HepG2 (cell line): ENCODE measurements around the gene ZMYND8. TPM values are rescaled to one million over a fixed set of nuclear protein-coding genes. Genes with fewer than 3 reads are reported as not detected.

ENCODE experiments used
- ATAC-seq: fragments of 200-7000 bp; cut with Tn5 transposase; 3 replicates; pipeline ENCODE4 v1.9.1; 2020; ENCODE audit warnings: mild to moderate bottlenecking, moderate library complexity
- BruUV-seq: library from RNA; stranded (reverse); fragments of 400-500 nt; replicated peaks from 2 replicates; lab custom pipeline; 2021; lab: Mats Ljungman, UMichigan
- CTCF ChIA-PET: fragments of 300-600 bp; formaldehyde crosslinking; extraction: SDS; loops from one replicate; lab custom pipeline; 2021; ENCODE audit warnings: low total read pairs, inconsistent platforms, low intra/inter-chr PET ratio; lab: Yijun Ruan, JAX
- POLR2A ChIA-PET: fragments of 350-600 bp; sonication (Branson Sonifier 250); formaldehyde crosslinking; loops from one replicate; lab custom pipeline; 2020; ENCODE audit warnings: antibody characterized with exemption, inconsistent platforms; lab: Yijun Ruan, JAX
- DNase-seq: peaks from one replicate; pipeline ENCODE4 v3.0.0-alpha.2; 2015; ENCODE audit warnings: low spot score
- FAIRE-seq: peaks from 3 replicates; lab custom pipeline; 2011; peaks lifted over from hg19 to GRCh38; lab: Jason Lieb, UNC
- H2AFZ ChIP-seq: one replicate; pipeline ENCODE4 v1.6.1; 2011; ENCODE audit warnings: low read length, inconsistent platforms
- H3K27ac ChIP-seq: fragments of 300-600 bp; 3 replicates; pipeline ENCODE4 v1.8.0; 2011; ENCODE audit warnings: mixed run types, mild to moderate bottlenecking, mixed read lengths, low read length, inconsistent platforms; ENCODE audit not compliant: insufficient read depth; ENCODE audit errors: extremely low read length
- H3K27me3 ChIP-seq, 2 experiments: fragments of 200-600 bp in 1 of 2; 2 replicates in 1 of 2; 3 replicates in 1 of 2; pipeline versions ENCODE4 v1.6.0 to v1.8.0; 2011; ENCODE audit warnings: low read length in 2 of 2, mild to moderate bottlenecking in 2 of 2, moderate library complexity in 2 of 2, inconsistent platforms in 1 of 2; ENCODE audit not compliant: insufficient read depth in 2 of 2, control insufficient read depth in 1 of 2
- H3K36me3 ChIP-seq, 2 experiments: fragments of 200-600 bp in 1 of 2; replicated peaks in 1 of 2; 2 replicates in 1 of 2; 3 replicates in 1 of 2; pipeline versions ENCODE4 v1.5.1 to v1.8.0; 2011; ENCODE audit warnings: low read length in 2 of 2, inconsistent platforms in 1 of 2; ENCODE audit not compliant: insufficient read depth in 2 of 2, control insufficient read depth in 1 of 2
- H3K4me1 ChIP-seq: 2 replicates; pipeline ENCODE4 v1.5.1; 2012; ENCODE audit warnings: low read length, inconsistent platforms; ENCODE audit not compliant: insufficient read depth
- H3K4me2 ChIP-seq: 2 replicates; pipeline ENCODE4 v1.6.0; 2011; ENCODE audit warnings: low read depth, low read length, inconsistent platforms
- H3K4me3 ChIP-seq, 3 experiments: fragments of 200-600 bp in 1 of 3; sonication (generic), shearing (Covaris generic) in 1 of 3; replicated peaks in 1 of 3; 2 replicates each; pipeline ENCODE4 v1.5.1; 2011 to 2016; ENCODE audit warnings: low read length in 3 of 3, inconsistent platforms in 2 of 3, low read depth in 2 of 3, mild to moderate bottlenecking in 2 of 3, control low read depth in 1 of 3, mixed read lengths in 1 of 3; ENCODE audit not compliant: insufficient read depth in 1 of 3
- H3K79me2 ChIP-seq: one replicate; pipeline ENCODE4 v1.6.1; 2011; ENCODE audit warnings: low read length, inconsistent platforms; ENCODE audit not compliant: insufficient read depth
- H3K9ac ChIP-seq: 2 replicates; pipeline ENCODE4 v1.6.0; 2011; ENCODE audit warnings: mild to moderate bottlenecking, low read depth, low read length, inconsistent platforms; ENCODE audit not compliant: insufficient read depth
- H3K9me3 ChIP-seq: 2 replicates; pipeline ENCODE4 v1.5.1; 2012; ENCODE audit warnings: mild to moderate bottlenecking, low read length
- H4K20me1 ChIP-seq: 2 replicates; pipeline ENCODE4 v1.6.0; 2011; ENCODE audit warnings: inconsistent platforms, mild to moderate bottlenecking, low read length, moderate library complexity; ENCODE audit not compliant: insufficient read depth
- ASH2L ChIP-seq: fragments of 300-600, 200-600 bp; sonication (generic); IDR thresholded peaks from 2 replicates; pipeline ENCODE4 v1.7.0; 2017; ENCODE audit warnings: low read depth, mild to moderate bottlenecking, moderate library complexity, mixed read lengths, low read length; ENCODE audit not compliant: insufficient read length
- BRD4 ChIP-seq: sonication (generic); formaldehyde crosslinking; IDR thresholded peaks from 2 replicates; pipeline ENCODE4 v1.4.0; 2020; ENCODE audit warnings: missing genetic modification reagents
- CREM ChIP-seq, 2 experiments: sonication (generic) in 1 of 2; formaldehyde crosslinking in 1 of 2; IDR thresholded peaks; 2 replicates each; pipeline versions ENCODE4 v1.4.0 to v1.6.1; 2016 to 2020; ENCODE audit warnings: antibody characterized with exemption in 1 of 2, mild to moderate bottlenecking in 1 of 2, missing genetic modification reagents in 1 of 2
- FOSL2 ChIP-seq: sonication (generic); formaldehyde crosslinking; IDR thresholded peaks from 2 replicates; pipeline ENCODE4 v1.4.0; 2020; ENCODE audit warnings: missing genetic modification reagents
- POLR2AphosphoS5 ChIP-seq: IDR thresholded peaks from 2 replicates; pipeline ENCODE4 v1.6.1; 2012; ENCODE audit warnings: low read depth, low read length
- ZBTB7A ChIP-seq: sonication (generic); formaldehyde crosslinking; IDR thresholded peaks from 2 replicates; pipeline ENCODE4 v1.8.0; 2022; ENCODE audit warnings: mild to moderate bottlenecking, missing genetic modification reagents
- ZNF350 ChIP-seq: sonication (generic); formaldehyde crosslinking; IDR thresholded peaks from 2 replicates; pipeline ENCODE4 v1.4.0; 2020; ENCODE audit warnings: mild to moderate bottlenecking, low read depth, missing genetic modification reagents, borderline replicate concordance
- ZNF615 ChIP-seq: sonication (generic); formaldehyde crosslinking; IDR thresholded peaks from 2 replicates; pipeline ENCODE4 v1.5.0; 2020; ENCODE audit warnings: mild to moderate bottlenecking, missing genetic modification reagents, borderline replicate concordance
- WGBS: methylation state at CpG from one replicate; pipeline ENCODE4 v1.1.6; 2017; ENCODE audit warnings: low lambda C conversion rate; 5-methylcytosine and 5-hydroxymethylcytosine counted together
- in situ Hi-C: cut with HindIII; loops from 2 replicates; pipeline ENCODE4 v1.10.0; 2017; ENCODE audit warnings: low pct_unique_long_range_greater_than_20kb; ENCODE audit not compliant: extremely low pct_ligation_motif_present
- intact Hi-C: fragments of 100-400 bp; cut with micrococcal nuclease; formaldehyde crosslinking; loops from one replicate; pipeline ENCODE4 v1.10.0; 2022; ENCODE audit not compliant: unreplicated experiment
- polyA plus RNA-seq, 8 experiments: library from polyadenylated mRNA; depleted of rRNA in 3 of 8; stranded (reverse) in 7 of 8; unstranded in 1 of 8; fragments of >200 nt; fragmentation: Illumina TruSeq in 4 of 8; extraction: Trizol in 4 of 8; gene quantifications; 2 replicates each; pipeline versions ENCODE4 v1.2.1 to v1.2.3, GENCODE V29; 2011 to 2016; ENCODE audit warnings: low read depth in 4 of 8, missing spikeins in 1 of 8, mixed read lengths in 1 of 8; ENCODE audit not compliant: insufficient read depth in 1 of 8
- total RNA-seq, 5 experiments: library from RNA; depleted of rRNA; stranded (reverse); fragments of >200 nt; fragmentation: Illumina TruSeq; extraction: Trizol; gene quantifications; 2 replicates each; pipeline ENCODE4 v1.2.3, GENCODE V29; 2016; ENCODE audit warnings: low read depth in 1 of 5
- TF ChIP-seq, protein P1 (sequence below): sonication (generic); formaldehyde crosslinking; IDR thresholded peaks from 2 replicates; pipeline ENCODE4 v1.5.0; 2020; ENCODE audit warnings: mild to moderate bottlenecking, low read depth, missing genetic modification reagents, borderline replicate concordance

ZMYND8 gene
- total and polyA plus RNA-seq, 2 of the 13 experiments (the other 11 are each of a cell fraction or from before 2014, with no cell fraction given) = 53.9 to 84.7 TPM

DNA sequence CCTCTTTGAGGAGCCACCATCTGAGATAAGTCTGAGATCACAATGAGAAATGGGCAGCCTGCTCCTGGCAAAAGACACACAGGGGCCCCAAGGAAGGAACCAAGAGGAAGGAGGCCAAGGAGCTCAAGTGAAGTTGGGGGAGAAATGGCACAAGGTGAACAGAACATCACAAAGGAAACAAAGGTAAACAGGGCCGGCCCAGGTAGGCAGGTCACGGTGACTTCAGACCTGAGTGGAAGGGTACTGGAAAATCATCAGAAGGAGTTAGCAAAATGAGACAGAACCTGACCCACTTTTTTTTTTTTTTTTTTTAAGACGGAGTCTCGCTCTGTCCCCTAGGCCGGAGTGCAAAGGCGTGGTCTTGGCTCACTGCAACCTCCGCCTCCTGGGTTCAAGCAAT is 11.3 kb downstream of the ZMYND8 start:
- Histone ChIP-seq H3K36me3 (peaks cover 32 to 72% of the 10 kb centered on the region in 2 experiments), H3K9ac (no peak overlapping the region), H3K9me3 (no peaks in the 10 kb centered on the region), H3K27ac (no peak overlapping the region), H3K79me2 (peaks cover 98% of the 10 kb centered on the region), H2AFZ (no peak overlapping the region), H3K4me3 (no peak overlapping the region), H3K4me2 (no peak overlapping the region), H3K4me1 (peaks cover 98% of the 10 kb centered on the region), H4K20me1 (peaks cover 89% of the 10 kb centered on the region), H3K27me3 (no peaks in the 10 kb centered on the region)
- WGBS = 97% methylated on average over 7 of the region's 7 CpGs
- DNase-seq = no peak
- FAIRE-seq = no peak
- ATAC-seq = no peak
- intact Hi-C loops = no loop called here
- POLR2A ChIA-PET = interaction anchor here (1.0 to 6.7 kb wide), 2 partner anchors 12 to 24 kb away, joined by 5 to 184 read pairs; partner anchors contain the start of gene ZMYND8
- no TSS peak for BruUV-seq
- in situ Hi-C loops = no loop called here
- TF ChIP-seq ZNF615 (CRISPR knock-in tag) (no peak), BRD4 (CRISPR knock-in tag) (no peak), ASH2L (no peak), ZBTB7A (CRISPR knock-in tag) (0 out of 2 replicates have a peak, but pooled peaks have one; percentile 21), CREM (IDR thresholded peaks at IDR 0.05) (0 out of 2 replicates have a peak, but pooled peaks have one; percentile 7), CREM (CRISPR knock-in tag; IDR thresholded peaks at IDR 0.05) (no peak), POLR2AphosphoS5 (peak; percentile 24), FOSL2 (CRISPR knock-in tag) (no peak), ZNF350 (CRISPR knock-in tag) (0 out of 2 replicates have a peak, but pooled peaks have one; percentile 0)
- TF ChIP-seq, protein P1, sequence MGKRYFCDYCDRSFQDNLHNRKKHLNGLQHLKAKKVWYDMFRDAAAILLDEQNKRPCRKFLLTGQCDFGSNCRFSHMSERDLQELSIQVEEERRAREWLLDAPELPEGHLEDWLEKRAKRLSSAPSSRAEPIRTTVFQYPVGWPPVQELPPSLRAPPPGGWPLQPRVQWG (CRISPR knock-in tag) = no peak
- CTCF ChIA-PET = no interaction called here
